IMR-90 (cell line): ENCODE data around the gene CSH1. TPM values are rescaled to one million over a fixed set of nuclear protein-coding genes. Genes with fewer than 3 reads are reported as not detected.

ENCODE experiments used
- ATAC-seq: fragments of 200-7000 bp; cut with Tn5 transposase; 2 replicates; pipeline ENCODE4 v1.9.1; 2020; ENCODE audit warnings: low read depth, mild to moderate bottlenecking, moderate library complexity
- BruUV-seq: library from RNA; stranded (reverse); fragments of 400-500 nt; replicated peaks from 2 replicates; lab custom pipeline; 2021; lab: Mats Ljungman, UMichigan
- CTCF ChIA-PET: fragments of 300-600 bp; formaldehyde crosslinking; extraction: SDS; loops from one replicate; lab custom pipeline; 2021; ENCODE audit warnings: antibody characterized with exemption; lab: Yijun Ruan, JAX
- POLR2A ChIA-PET: fragments of 300-600 bp; sonication (Branson Sonifier 250); formaldehyde crosslinking; loops from one replicate; lab custom pipeline; 2022; ENCODE audit warnings: antibody characterized with exemption; ENCODE audit not compliant: unreplicated experiment; lab: Charles Lee
- DNase-seq: peaks from one replicate; pipeline ENCODE4 v3.0.0; 2013
- H2AFZ ChIP-seq: replicated peaks from 2 replicates; pipeline ENCODE3; 2013; ENCODE audit warnings: low read length, mild to moderate bottlenecking; ENCODE audit not compliant: poor library complexity
- H2AK5ac ChIP-seq: 2 replicates; pipeline ENCODE4 v1.6.1; 2013; ENCODE audit warnings: low read depth, low read length, inconsistent platforms
- H2AK9ac ChIP-seq: replicated peaks from 2 replicates; pipeline ENCODE3; 2013; ENCODE audit warnings: mild to moderate bottlenecking, low read depth, low read length, moderate library complexity; ENCODE audit not compliant: poor library complexity
- H2BK120ac ChIP-seq: 2 replicates; pipeline ENCODE4 v1.6.1; 2013; ENCODE audit warnings: low read depth, low read length, inconsistent platforms
- H2BK15ac ChIP-seq: 3 replicates; pipeline ENCODE4 v1.6.1; 2013; ENCODE audit warnings: low read depth, low read length, inconsistent platforms
- H2BK20ac ChIP-seq: 2 replicates; pipeline ENCODE4 v1.6.1; 2013; ENCODE audit warnings: low read depth, mild to moderate bottlenecking, inconsistent platforms, low read length, moderate library complexity
- H2BK5ac ChIP-seq: 2 replicates; pipeline ENCODE4 v1.6.1; 2013; ENCODE audit warnings: mild to moderate bottlenecking, low read depth, low read length, inconsistent platforms; ENCODE audit not compliant: poor library complexity, severe bottlenecking
- H3K14ac ChIP-seq: replicated peaks from 2 replicates; pipeline ENCODE4 v1.6.1; 2013; ENCODE audit warnings: low read depth, low read length, inconsistent platforms
- H3K18ac ChIP-seq: 2 replicates; pipeline ENCODE4 v1.6.1; 2013; ENCODE audit warnings: low read depth, low read length, control low read depth
- H3K23ac ChIP-seq: 2 replicates; pipeline ENCODE4 v1.6.1; 2013; ENCODE audit warnings: low read depth, low read length, inconsistent platforms
- H3K27ac ChIP-seq: 2 replicates; pipeline ENCODE4 v1.5.1; 2013; ENCODE audit warnings: mild to moderate bottlenecking, control low read depth, low read length; ENCODE audit not compliant: insufficient read depth
- H3K27me3 ChIP-seq: 2 replicates; pipeline ENCODE4 v1.6.1; 2013; ENCODE audit warnings: low read length; ENCODE audit not compliant: control insufficient read depth, insufficient read depth
- H3K36me3 ChIP-seq: 2 replicates; pipeline ENCODE4 v1.6.1; 2013; ENCODE audit warnings: low read length, mixed read lengths; ENCODE audit not compliant: control insufficient read depth, insufficient read depth
- H3K4ac ChIP-seq: 2 replicates; pipeline ENCODE4 v1.6.1; 2013; ENCODE audit warnings: low read depth, low read length, inconsistent platforms
- H3K4me1 ChIP-seq: 2 replicates; pipeline ENCODE4 v1.6.1; 2013; ENCODE audit warnings: low read length, mixed read lengths; ENCODE audit not compliant: control insufficient read depth, insufficient read depth
- H3K4me2 ChIP-seq: 2 replicates; pipeline ENCODE4 v1.6.1; 2013; ENCODE audit warnings: low read depth, mild to moderate bottlenecking, control low read depth, low read length, moderate library complexity
- H3K4me3 ChIP-seq: 2 replicates; pipeline ENCODE4 v1.5.1; 2013; ENCODE audit warnings: low read depth, mild to moderate bottlenecking, control low read depth, low read length, moderate library complexity; ENCODE audit not compliant: insufficient read depth
- H3K56ac ChIP-seq: 2 replicates; pipeline ENCODE4 v1.6.1; 2013; ENCODE audit warnings: low read length, inconsistent platforms; ENCODE audit not compliant: insufficient read depth; ENCODE audit errors: extremely low read depth
- H3K79me1 ChIP-seq, 2 experiments: 2 replicates each; pipeline ENCODE4 v1.6.1; 2013; ENCODE audit warnings: low read length in 2 of 2, inconsistent platforms in 1 of 2, low read depth in 1 of 2
- H3K9ac ChIP-seq: 2 replicates; pipeline ENCODE4 v1.6.1; 2013; ENCODE audit warnings: low read depth, low read length, control low read depth
- H3K9me1 ChIP-seq: 2 replicates; pipeline ENCODE4 v1.6.1; 2013; ENCODE audit warnings: low read length, inconsistent platforms; ENCODE audit not compliant: insufficient read depth
- H3K9me3 ChIP-seq: 2 replicates; pipeline ENCODE4 v1.6.1; 2013; ENCODE audit warnings: low read length; ENCODE audit not compliant: control insufficient read depth, insufficient read depth
- H4K20me1 ChIP-seq: 2 replicates; pipeline ENCODE4 v1.6.1; 2013; ENCODE audit warnings: low read length, inconsistent platforms; ENCODE audit not compliant: insufficient read depth
- H4K5ac ChIP-seq: 2 replicates; pipeline ENCODE4 v1.6.1; 2013; ENCODE audit warnings: mild to moderate bottlenecking, low read depth, low read length, control low read depth
- H4K8ac ChIP-seq, 2 experiments: 2 replicates each; pipeline ENCODE4 v1.6.1; 2013; ENCODE audit warnings: low read depth in 2 of 2, low read length in 2 of 2, control low read depth in 1 of 2, inconsistent platforms in 1 of 2
- H4K91ac ChIP-seq: 2 replicates; pipeline ENCODE4 v1.6.1; 2013; ENCODE audit warnings: low read depth, low read length, inconsistent platforms; ENCODE audit not compliant: insufficient read depth
- BHLHE40 ChIP-seq: fragments of 150-350 bp; IDR thresholded peaks from 2 replicates; pipeline ENCODE4 v1.6.1; 2016; ENCODE audit warnings: mild to moderate bottlenecking, low read depth, low read length
- CHD1 ChIP-seq: IDR thresholded peaks from 2 replicates; pipeline ENCODE4 v1.6.1; 2012; ENCODE audit warnings: low read depth, low read length, improper control_type of control experiment
- ELK1 ChIP-seq: fragments of 150-350 bp; IDR thresholded peaks from 2 replicates; pipeline ENCODE4 v1.6.1; 2016; ENCODE audit warnings: low read depth, mild to moderate bottlenecking, low read length, moderate library complexity, borderline replicate concordance
- FOS ChIP-seq: fragments of 150-350 bp; IDR thresholded peaks from 2 replicates; pipeline ENCODE4 v1.6.1; 2016; ENCODE audit warnings: low read depth, low read length
- MAFK ChIP-seq: IDR thresholded peaks from 2 replicates; pipeline ENCODE4 v1.6.1; 2012; ENCODE audit warnings: low read depth, low read length, improper control_type of control experiment
- MAZ ChIP-seq: IDR thresholded peaks from 2 replicates; pipeline ENCODE4 v1.6.1; 2012; ENCODE audit warnings: low read depth, mild to moderate bottlenecking, low read length, improper control_type of control experiment, moderate library complexity, borderline replicate concordance
- RAD21 ChIP-seq: IDR thresholded peaks from 2 replicates; pipeline ENCODE4 v1.6.1; 2012; ENCODE audit warnings: low read length, improper control_type of control experiment
- RFX5 ChIP-seq: IDR thresholded peaks from 2 replicates; pipeline ENCODE4 v1.8.0; 2012; ENCODE audit warnings: low read depth, mild to moderate bottlenecking, low read length, moderate library complexity
- SMC3 ChIP-seq: fragments of 150-350 bp; IDR thresholded peaks from 2 replicates; pipeline ENCODE4 v1.6.1; 2016; ENCODE audit warnings: low read depth, mild to moderate bottlenecking, antibody characterized with exemption, low read length, moderate library complexity
- USF2 ChIP-seq: fragments of 150-350 bp; IDR thresholded peaks from 2 replicates; pipeline ENCODE4 v1.6.1; 2017; ENCODE audit warnings: mild to moderate bottlenecking, antibody characterized with exemption, low read length, low read depth
- WGBS, 2 experiments: methylation state at CpG; one replicate each; pipeline versions ENCODE4 v1.1.5 to v1.1.7; 2013; ENCODE audit warnings: missing lambda C conversion rate in 2 of 2; ENCODE audit not compliant: insufficient read length in 1 of 2; ENCODE audit errors: extremely low coverage in 2 of 2; 5-methylcytosine and 5-hydroxymethylcytosine counted together
- dilution Hi-C: fragments of 300-500 bp; cut with HindIII; formaldehyde crosslinking; loops from one replicate; pipeline ENCODE4 v1.14.3; 2018; ENCODE audit warnings: low sequenced_read_pairs; ENCODE audit not compliant: unreplicated experiment
- in situ Hi-C: fragments of 300-500 bp; cut with MboI; formaldehyde crosslinking; loops from 3 replicates; pipeline ENCODE4 v1.14.3; 2019; ENCODE audit warnings: low sequenced_read_pairs, inconsistent platforms, mixed read lengths
- intact Hi-C: fragments of 100-400 bp; cut with micrococcal nuclease; formaldehyde crosslinking; loops from 2 replicates; pipeline ENCODE4 v1.10.0; 2022
- polyA plus RNA-seq, 3 experiments: library from polyadenylated mRNA; depleted of rRNA; stranded (reverse); fragments of >200 nt; gene quantifications; 2 replicates each; pipeline ENCODE4 v1.2.3, GENCODE V29; 2012; ENCODE audit warnings: low replicate concordance in 1 of 3
- total RNA-seq: library from RNA; depleted of rRNA; stranded (reverse); fragments of >200 nt; gene quantifications from 2 replicates; pipeline ENCODE4 v1.2.3, GENCODE V29; 2012

CSH1 gene
- total and polyA plus RNA-seq, 2 of the 4 experiments (the other 2 are of a cell fraction), result not detected

- no peak overlapping the region for H3K4ac ChIP-seq
- no peaks in the 10 kb centered on the region for H3K36me3 ChIP-seq
- H4K91ac ChIP-seq, result no peak overlapping the region
- no peak overlapping the region for H3K56ac ChIP-seq
- intact Hi-C loops, result loop anchor here (10.0 kb wide), 1 partner anchor 375 kb away; no protein-coding TSS in a partner anchor
- 73% methylated on average over 4 of the region's 14 CpGs; no CpG with 5 or more reads in 1 of the 2 experiments for WGBS, 2 experiments
- H3K14ac ChIP-seq, result no peak overlapping the region
- no peak overlapping the region for H2AK9ac ChIP-seq
- no peak overlapping the region for H2BK120ac ChIP-seq
- H2BK5ac ChIP-seq, result no peak overlapping the region
- TF ChIP-seq MAFK (no peak), MAZ (no peak), ELK1 (no peak), SMC3 (no peak), RAD21 (no peak), USF2 (no peak), RFX5 (no peak), BHLHE40 (no peak), FOS (no peak), CHD1 (no peak)
- H3K4me3 ChIP-seq, result no peak overlapping the region
- no peak overlapping the region for H4K5ac ChIP-seq
- DNase-seq (no peak), ATAC-seq (no peak)
- H3K23ac ChIP-seq, result no peak overlapping the region
- no peaks in the 10 kb centered on the region for H3K4me1 ChIP-seq
- no peak overlapping the region for H4K8ac ChIP-seq
- POLR2A ChIA-PET, result no interaction called here
- H3K27ac ChIP-seq, result no peak overlapping the region
- H3K9ac ChIP-seq, result no peak overlapping the region
- no peaks in the 10 kb centered on the region for H4K20me1 ChIP-seq
- CTCF ChIA-PET, result interaction anchor here (1.0 kb wide), 1 partner anchor 45 kb away, joined by 4 read pairs; no protein-coding TSS in a partner anchor
- no peak overlapping the region for H2AFZ ChIP-seq
- no peaks in the 10 kb centered on the region for H3K9me1 ChIP-seq
- no peak overlapping the region for H2BK20ac ChIP-seq
- in situ Hi-C loops, result loop anchor here (10.0 kb wide), 2 partner anchors 115 to 375 kb away; partner anchors contain the start of gene ICAM2
- no TSS peak for BruUV-seq
- no peaks in the 10 kb centered on the region for H3K79me1 ChIP-seq
- no peak overlapping the region for H2AK5ac ChIP-seq
- dilution Hi-C loops, result no loop called here
- no peak overlapping the region for H3K4me2 ChIP-seq
- no peaks in the 10 kb centered on the region for H3K9me3 ChIP-seq
- H2BK15ac ChIP-seq, result no peak overlapping the region
- no peak overlapping the region for H3K18ac ChIP-seq
- H3K27me3 ChIP-seq, result peaks cover 42% of the 10 kb centered on the region
Observed at GRCh38 chr17:63910096-63910495, 13.7 kb upstream of the CSH1 start.
